ENCODE measurements around the gene PIGV.

The PIGV gene

DNA sequence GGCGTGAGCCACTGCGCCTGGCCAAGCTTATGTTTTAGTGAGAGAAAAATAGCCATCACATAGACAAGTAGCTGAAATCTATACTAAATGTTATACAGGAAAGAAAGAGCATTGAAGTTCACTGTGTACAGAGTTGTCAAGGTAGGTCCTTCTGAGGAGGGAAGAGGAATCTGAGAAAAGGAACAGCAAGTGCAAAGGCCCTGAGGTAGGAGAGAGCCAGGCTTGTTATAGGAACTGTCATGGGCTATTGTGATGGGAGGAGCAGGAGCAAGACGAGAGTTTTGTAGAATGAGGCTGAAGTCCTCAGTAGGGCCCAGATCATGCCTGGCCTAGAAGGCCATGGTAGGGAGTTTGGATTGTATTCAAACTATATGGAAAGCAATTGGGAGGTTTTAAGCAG lies 43.3 kb downstream of the PIGV start:
- Histone ChIP-seq H3K79me2 (ENCODE audit: control insufficient read depth, low read length) (peaks cover 47% of the 10 kb centered on the region), H3K4me3 (ENCODE audit: low read length) (no peak overlapping the region), H3K9me3 (ENCODE audit: control insufficient read depth, insufficient read depth, low read length) (no peaks in the 10 kb centered on the region), H3K4me1 (ENCODE audit: control insufficient read depth, low read length) (peaks cover 51% of the 10 kb centered on the region), H3F3A (ENCODE audit: control insufficient read depth, insufficient read depth) (peaks cover 10% of the 10 kb centered on the region; the same call in 1 of the 2 replicates), H3K27me3 (ENCODE audit: control insufficient read depth, low read length) (no peaks in the 10 kb centered on the region), H4K20me1 (ENCODE audit: control insufficient read depth, insufficient read depth, low read depth, low read length) (no peaks in the 10 kb centered on the region), H3K27ac (ENCODE audit: low read depth, low read length) (no peak overlapping the region), H3K4me2 (ENCODE audit: low read length) (no peak overlapping the region), H3K36me3 (ENCODE audit: control insufficient read depth, low read length) (peaks cover 53% of the 10 kb centered on the region), H3K9me2 (replicated peaks; ENCODE audit: control insufficient read depth, low read length) (no peaks in the 10 kb centered on the region)
- TF ChIP-seq, protein P1, sequence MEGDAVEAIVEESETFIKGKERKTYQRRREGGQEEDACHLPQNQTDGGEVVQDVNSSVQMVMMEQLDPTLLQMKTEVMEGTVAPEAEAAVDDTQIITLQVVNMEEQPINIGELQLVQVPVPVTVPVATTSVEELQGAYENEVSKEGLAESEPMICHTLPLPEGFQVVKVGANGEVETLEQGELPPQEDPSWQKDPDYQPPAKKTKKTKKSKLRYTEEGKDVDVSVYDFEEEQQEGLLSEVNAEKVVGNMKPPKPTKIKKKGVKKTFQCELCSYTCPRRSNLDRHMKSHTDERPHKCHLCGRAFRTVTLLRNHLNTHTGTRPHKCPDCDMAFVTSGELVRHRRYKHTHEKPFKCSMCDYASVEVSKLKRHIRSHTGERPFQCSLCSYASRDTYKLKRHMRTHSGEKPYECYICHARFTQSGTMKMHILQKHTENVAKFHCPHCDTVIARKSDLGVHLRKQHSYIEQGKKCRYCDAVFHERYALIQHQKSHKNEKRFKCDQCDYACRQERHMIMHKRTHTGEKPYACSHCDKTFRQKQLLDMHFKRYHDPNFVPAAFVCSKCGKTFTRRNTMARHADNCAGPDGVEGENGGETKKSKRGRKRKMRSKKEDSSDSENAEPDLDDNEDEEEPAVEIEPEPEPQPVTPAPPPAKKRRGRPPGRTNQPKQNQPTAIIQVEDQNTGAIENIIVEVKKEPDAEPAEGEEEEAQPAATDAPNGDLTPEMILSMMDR (IDR thresholded peaks at IDR 0.05; ENCODE audit: low read depth, low read length, poor library complexity, severe bottlenecking) = no peak
- TF ChIP-seq EZH2phosphoT487 (IDR thresholded peaks at IDR 0.05; ENCODE audit: borderline replicate concordance, low read length) = no peak

GRCh38 chr1:26831546-26832248 lies 43.9 kb downstream of the PIGV start:
- H3K79me2 ChIP-seq (ENCODE audit: control insufficient read depth, low read length) = peaks cover 44% of the 10 kb centered on the region
- H3K4me1 ChIP-seq (ENCODE audit: control insufficient read depth, low read length) = peaks cover 48% of the 10 kb centered on the region
- no peak overlapping the region for H3K27ac ChIP-seq (ENCODE audit: low read depth, low read length)
- H3K27me3 ChIP-seq (ENCODE audit: control insufficient read depth, low read length) = no peaks in the 10 kb centered on the region
- no peak overlapping the region for H3K4me3 ChIP-seq (ENCODE audit: low read length)
- TF ChIP-seq, protein P1 (IDR thresholded peaks at IDR 0.05; ENCODE audit: low read depth, low read length, poor library complexity, severe bottlenecking) = no peak
- no peak for TF ChIP-seq EZH2phosphoT487 (IDR thresholded peaks at IDR 0.05; ENCODE audit: borderline replicate concordance, low read length)
- peaks cover 55% of the 10 kb centered on the region for H3K36me3 ChIP-seq (ENCODE audit: control insufficient read depth, low read length)
- H3K9me3 ChIP-seq (ENCODE audit: control insufficient read depth, insufficient read depth, low read length) = no peaks in the 10 kb centered on the region
- H3F3A ChIP-seq (ENCODE audit: control insufficient read depth, insufficient read depth) = peaks cover 10% of the 10 kb centered on the region; the same call in 1 of the 2 replicates
- H4K20me1 ChIP-seq (ENCODE audit: control insufficient read depth, insufficient read depth, low read depth, low read length) = no peaks in the 10 kb centered on the region
- H3K9me2 ChIP-seq (replicated peaks; ENCODE audit: control insufficient read depth, low read length) = no peaks in the 10 kb centered on the region
- no peak overlapping the region for H3K4me2 ChIP-seq (ENCODE audit: low read length)

GRCh38 chr1:26832249-26832960 lies 44.7 kb downstream of the PIGV start:
- Histone ChIP-seq H3K9me3 (ENCODE audit: control insufficient read depth, insufficient read depth, low read length) (no peaks in the 10 kb centered on the region), H3F3A (ENCODE audit: control insufficient read depth, insufficient read depth) (peaks cover 10% of the 10 kb centered on the region; the same call in 1 of the 2 replicates), H3K4me1 (ENCODE audit: control insufficient read depth, low read length) (peaks cover 46% of the 10 kb centered on the region), H3K9me2 (replicated peaks; ENCODE audit: control insufficient read depth, low read length) (no peaks in the 10 kb centered on the region), H3K4me3 (ENCODE audit: low read length) (no peak overlapping the region), H3K4me2 (ENCODE audit: low read length) (peak overlapping the region; percentile 62; the same call in 1 of the 2 replicates), H3K27ac (ENCODE audit: low read depth, low read length) (peak overlapping the region; percentile 77), H3K36me3 (ENCODE audit: control insufficient read depth, low read length) (peaks cover 55% of the 10 kb centered on the region), H4K20me1 (ENCODE audit: control insufficient read depth, insufficient read depth, low read depth, low read length) (no peaks in the 10 kb centered on the region), H3K27me3 (ENCODE audit: control insufficient read depth, low read length) (no peaks in the 10 kb centered on the region), H3K79me2 (ENCODE audit: control insufficient read depth, low read length) (peaks cover 38% of the 10 kb centered on the region)
- TF ChIP-seq, protein P1 (IDR thresholded peaks at IDR 0.05; ENCODE audit: low read depth, low read length, poor library complexity, severe bottlenecking) = no peak
- TF ChIP-seq EZH2phosphoT487 (IDR thresholded peaks at IDR 0.05; ENCODE audit: borderline replicate concordance, low read length) = no peak
